VCaP (cell line): Measurements from ENCODE around the gene NEURL4.

Experiments
- H3K27ac ChIP-seq: fragments of 450-650 bp; 2 replicates; pipeline ENCODE4 v1.5.1; 2017
- TF ChIP-seq, protein P1 (sequence below): fragments of 450-650 bp; conservative IDR thresholded peaks from 2 replicates; pipeline ENCODE4 v1.5.1; 2017; ENCODE audit warnings: mild to moderate bottlenecking, moderate library complexity

NEURL4 gene

DNA sequence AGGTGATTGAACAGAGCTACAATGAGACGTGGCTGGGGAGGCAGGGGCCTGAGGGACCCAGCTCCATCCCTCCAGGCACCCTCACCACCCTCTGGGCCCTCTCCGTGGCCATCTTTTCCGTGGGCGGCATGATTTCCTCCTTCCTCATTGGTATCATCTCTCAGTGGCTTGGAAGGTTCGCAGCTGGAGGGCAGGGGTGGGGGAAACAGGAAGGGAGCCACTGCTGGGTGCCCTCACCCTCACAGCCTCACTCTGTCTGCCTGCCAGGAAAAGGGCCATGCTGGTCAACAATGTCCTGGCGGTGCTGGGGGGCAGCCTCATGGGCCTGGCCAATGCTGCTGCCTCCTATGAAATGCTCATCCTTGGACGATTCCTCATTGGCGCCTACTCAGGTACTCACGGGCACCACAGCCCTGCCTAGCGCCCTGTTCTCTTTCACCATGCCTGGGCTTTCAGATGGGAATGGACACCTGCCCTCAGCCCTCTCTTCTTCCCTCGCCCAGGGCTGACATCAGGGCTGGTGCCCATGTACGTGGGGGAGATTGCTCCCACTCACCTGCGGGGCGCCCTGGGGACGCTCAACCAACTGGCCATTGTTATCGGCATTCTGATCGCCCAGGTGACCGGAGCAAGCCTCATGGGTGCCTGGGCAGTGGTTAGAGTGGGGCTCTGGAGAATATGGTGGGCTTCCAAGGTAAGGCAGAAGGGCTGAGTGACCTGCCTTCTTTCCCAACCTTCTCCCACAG lies 45.5 kb downstream of the NEURL4 start:
- TF ChIP-seq, protein P1, sequence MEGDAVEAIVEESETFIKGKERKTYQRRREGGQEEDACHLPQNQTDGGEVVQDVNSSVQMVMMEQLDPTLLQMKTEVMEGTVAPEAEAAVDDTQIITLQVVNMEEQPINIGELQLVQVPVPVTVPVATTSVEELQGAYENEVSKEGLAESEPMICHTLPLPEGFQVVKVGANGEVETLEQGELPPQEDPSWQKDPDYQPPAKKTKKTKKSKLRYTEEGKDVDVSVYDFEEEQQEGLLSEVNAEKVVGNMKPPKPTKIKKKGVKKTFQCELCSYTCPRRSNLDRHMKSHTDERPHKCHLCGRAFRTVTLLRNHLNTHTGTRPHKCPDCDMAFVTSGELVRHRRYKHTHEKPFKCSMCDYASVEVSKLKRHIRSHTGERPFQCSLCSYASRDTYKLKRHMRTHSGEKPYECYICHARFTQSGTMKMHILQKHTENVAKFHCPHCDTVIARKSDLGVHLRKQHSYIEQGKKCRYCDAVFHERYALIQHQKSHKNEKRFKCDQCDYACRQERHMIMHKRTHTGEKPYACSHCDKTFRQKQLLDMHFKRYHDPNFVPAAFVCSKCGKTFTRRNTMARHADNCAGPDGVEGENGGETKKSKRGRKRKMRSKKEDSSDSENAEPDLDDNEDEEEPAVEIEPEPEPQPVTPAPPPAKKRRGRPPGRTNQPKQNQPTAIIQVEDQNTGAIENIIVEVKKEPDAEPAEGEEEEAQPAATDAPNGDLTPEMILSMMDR: no peak

DNA sequence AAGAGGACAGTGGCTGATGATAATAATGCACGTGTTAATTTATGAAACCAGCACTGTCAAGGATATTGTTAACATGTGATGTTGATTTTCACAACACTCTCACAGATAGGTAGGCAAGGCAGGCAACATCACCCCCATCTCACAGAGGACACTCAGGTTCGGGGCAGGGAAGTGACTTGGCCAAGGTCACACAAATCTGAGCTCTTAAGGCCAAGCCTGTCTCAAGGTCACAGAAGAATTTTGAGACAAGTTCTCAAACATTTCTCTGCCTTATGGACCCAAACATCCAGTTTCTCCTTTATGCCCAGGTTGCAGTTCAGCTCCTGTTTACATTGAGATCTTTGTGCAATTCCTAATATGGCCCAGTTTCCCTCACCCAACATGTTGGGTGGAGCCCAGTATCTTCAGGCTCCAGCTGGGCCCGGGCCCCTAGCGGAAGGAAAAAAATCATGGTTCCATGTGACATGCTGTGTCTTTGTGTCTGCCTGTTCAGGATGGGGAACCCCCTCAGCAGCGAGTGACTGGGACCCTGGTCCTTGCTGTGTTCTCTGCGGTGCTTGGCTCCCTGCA lies 46.3 kb downstream of the NEURL4 start:
- H3K27ac ChIP-seq: no peak overlapping the region

More for the DNA sequence above, 45.5 kb downstream of the NEURL4 start:
- H3K27ac ChIP-seq: no peak overlapping the region

DNA sequence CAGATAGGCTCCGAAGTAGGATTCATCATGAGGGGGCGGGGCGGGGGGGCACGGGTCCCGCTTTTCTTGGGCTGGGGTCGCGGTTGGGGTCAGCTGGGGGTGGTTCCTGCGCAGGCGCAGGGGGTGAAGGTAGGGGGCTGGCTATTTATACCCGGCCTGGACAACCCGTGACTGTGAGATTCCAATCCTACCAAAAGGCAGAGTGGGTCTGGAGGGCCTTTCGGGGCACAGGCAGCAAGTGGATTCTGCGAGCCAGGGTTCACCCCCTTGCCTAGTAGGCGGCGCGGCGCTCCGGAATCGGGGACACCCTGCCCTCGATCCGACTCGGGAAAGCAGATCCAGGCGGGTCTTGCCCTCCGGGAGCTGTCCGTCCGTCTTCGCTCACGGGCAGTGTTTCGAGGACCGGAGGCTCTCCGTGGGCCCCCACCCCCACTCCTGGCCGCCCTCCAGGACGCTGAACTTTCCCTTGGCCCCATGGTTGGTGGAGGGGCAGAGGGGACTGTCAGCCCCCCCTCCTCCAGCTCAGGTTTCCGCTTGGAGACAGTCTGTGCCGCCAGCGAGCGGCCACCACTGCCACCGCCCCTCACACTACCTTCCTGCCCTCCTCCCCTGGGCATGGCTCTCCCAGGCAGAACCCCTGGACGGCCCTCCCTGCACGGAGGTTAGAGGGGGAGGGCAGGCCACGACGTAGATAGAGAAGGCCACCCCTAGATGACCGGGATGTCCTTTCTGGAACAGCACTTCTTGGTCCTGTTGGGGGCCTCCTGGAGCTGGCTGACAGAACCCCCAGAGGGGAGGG lies 47.0 kb downstream of the NEURL4 start:
- TF ChIP-seq, protein P1: no peak
- no peak overlapping the region for H3K27ac ChIP-seq

More for the DNA sequence above, 46.3 kb downstream of the NEURL4 start:
- TF ChIP-seq, protein P1: no peak

DNA sequence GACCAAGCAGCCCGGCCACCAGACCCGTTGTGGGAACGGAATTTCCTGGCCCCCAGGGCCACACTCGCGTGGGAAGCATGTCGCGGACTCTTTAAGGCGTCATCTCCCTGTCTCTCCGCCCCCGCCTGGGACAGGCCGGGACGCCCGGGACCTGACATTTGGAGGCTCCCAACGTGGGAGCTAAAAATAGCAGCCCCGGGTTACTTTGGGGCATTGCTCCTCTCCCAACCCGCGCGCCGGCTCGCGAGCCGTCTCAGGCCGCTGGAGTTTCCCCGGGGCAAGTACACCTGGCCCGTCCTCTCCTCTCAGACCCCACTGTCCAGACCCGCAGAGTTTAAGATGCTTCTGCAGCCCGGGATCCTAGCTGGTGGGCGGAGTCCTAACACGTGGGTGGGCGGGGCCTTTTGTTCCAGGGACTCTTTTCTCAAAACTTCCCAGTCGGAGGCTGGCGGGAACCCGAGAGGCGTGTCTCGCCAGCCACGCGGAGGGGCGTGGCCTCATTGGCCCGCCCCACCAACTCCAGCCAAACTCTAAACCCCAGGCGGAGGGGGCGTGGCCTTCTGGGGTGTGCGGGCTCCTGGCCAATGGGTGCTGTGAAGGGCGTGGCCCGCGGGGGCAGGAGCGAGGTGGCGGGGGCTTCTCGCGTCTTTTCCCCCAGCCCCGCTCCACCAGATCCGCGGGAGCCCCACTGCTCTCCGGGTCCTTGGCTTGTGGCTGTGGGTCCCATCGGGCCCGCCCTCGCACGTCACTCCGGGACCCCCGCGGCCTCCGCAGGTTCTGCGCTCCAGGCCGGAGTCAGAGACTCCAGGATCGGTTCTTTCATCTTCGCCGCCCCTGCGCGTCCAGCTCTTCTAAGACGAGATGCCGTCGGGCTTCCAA lies 47.8 kb downstream of the NEURL4 start, which contains the start of gene SLC2A4:
SLC2A4 (plus strand) TSS at position 645 of the 879 bp plus-strand sequence; CDS start at position 862, 217 bp downstream.
- TF ChIP-seq, protein P1: no peak
- peak within 1 kb of the TSS; percentile 45 for H3K27ac ChIP-seq

DNA sequence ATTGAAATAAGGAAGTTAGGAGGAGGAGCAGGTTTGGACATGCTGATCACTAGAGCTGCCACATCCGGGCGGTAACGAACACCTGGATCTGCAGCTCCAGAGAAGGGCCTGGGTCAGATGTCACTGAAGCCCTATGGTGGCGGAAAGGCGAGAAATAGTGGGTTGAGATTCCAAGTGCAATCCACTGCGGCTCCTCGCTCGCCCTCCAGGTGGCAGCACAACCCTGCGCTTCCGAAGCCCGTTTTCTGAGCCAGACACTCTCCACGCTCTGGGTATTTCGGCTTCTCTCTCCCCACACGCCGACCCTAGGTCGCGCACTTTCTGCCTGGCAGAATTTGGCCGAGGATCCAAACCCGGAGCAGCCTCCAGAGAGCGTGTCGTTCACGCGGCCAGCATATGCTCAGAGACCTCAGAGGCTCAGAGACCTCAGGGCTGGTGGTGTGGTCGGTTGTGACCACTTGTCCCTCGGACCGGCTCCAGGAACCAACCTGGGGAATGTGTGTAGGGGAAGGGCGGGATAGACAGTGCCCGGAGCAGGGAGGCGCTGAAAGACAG lies 48.5 kb downstream of the NEURL4 start:
- TF ChIP-seq, protein P1: peak; percentile 86
- H3K27ac ChIP-seq: peak overlapping the region; percentile 45

DNA sequence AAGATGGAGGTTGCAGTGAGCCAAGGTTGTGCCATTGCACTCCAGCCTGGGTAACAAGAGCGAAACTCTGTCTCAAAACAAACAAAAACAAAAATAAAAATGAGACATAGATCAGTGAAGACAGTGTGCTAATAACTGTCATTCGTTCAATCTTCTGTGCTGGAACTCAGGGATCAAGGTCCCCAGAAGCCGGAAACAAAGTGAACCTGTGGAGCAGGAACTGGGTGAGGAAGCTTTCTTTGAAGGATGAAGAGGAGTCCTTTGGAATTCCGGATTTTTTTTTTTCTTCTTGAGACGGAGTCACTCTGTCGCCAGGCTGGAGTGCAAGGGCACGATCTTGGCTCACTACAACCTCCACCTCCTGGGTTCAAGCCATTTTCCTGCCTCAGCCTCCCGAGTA lies 49.7 kb downstream of the NEURL4 start:
- no peak overlapping the region for H3K27ac ChIP-seq
- TF ChIP-seq, protein P1: no peak
